SU-DHL-6 (cell line): ENCODE measurements around the gene CBX7.

ENCODE experiments used
- EZH2phosphoT487 ChIP-seq: fragments of 200-600 bp; sonication (generic), shearing (Covaris generic); conservative IDR thresholded peaks from 2 replicates; pipeline ENCODE4 v1.6.1; 2018; ENCODE audit warnings: mild to moderate bottlenecking, antibody characterized with exemption, low read length, moderate library complexity, mixed read lengths
- TF ChIP-seq, protein P1 (sequence below): fragments of 200-600 bp; sonication (generic); IDR thresholded peaks from one replicate; pipeline ENCODE4 v1.5.1; 2017; ENCODE audit warnings: antibody characterized with exemption, mild to moderate bottlenecking, low read length, moderate library complexity; ENCODE audit not compliant: insufficient read depth, poor library complexity, severe bottlenecking

DNA sequence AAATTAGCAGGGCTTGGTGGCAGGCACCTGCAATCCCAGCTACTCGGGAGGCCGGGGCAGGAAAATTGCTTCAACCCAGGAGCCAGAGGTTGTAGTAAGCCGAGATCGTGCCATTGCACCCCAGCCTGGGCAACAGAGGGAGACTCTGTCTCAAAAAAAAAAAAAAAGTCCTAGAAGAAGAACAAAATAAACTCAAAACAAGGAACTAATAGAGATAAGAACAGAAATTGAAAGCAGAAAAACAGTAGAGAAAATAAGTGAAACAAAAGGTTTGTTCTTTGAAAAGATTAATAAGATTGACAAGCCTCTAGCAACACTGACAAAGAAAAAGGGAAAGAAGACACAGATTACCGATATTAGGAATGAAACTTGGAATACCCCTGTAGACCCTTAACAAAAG lies 45.1 kb upstream of the CBX7 start:
- TF ChIP-seq, protein P1, sequence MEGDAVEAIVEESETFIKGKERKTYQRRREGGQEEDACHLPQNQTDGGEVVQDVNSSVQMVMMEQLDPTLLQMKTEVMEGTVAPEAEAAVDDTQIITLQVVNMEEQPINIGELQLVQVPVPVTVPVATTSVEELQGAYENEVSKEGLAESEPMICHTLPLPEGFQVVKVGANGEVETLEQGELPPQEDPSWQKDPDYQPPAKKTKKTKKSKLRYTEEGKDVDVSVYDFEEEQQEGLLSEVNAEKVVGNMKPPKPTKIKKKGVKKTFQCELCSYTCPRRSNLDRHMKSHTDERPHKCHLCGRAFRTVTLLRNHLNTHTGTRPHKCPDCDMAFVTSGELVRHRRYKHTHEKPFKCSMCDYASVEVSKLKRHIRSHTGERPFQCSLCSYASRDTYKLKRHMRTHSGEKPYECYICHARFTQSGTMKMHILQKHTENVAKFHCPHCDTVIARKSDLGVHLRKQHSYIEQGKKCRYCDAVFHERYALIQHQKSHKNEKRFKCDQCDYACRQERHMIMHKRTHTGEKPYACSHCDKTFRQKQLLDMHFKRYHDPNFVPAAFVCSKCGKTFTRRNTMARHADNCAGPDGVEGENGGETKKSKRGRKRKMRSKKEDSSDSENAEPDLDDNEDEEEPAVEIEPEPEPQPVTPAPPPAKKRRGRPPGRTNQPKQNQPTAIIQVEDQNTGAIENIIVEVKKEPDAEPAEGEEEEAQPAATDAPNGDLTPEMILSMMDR: no peak
- TF ChIP-seq EZH2phosphoT487: no peak
